Hair follicular keratinocyte (primary cell): ENCODE results near the gene MAN2C1. TPM values are rescaled to one million over a fixed set of nuclear protein-coding genes. Genes with fewer than 3 reads are reported as not detected.

ENCODE experiments used
- total RNA-seq: library from RNA; depleted of rRNA; stranded (reverse); fragments of >200 nt; gene quantifications from 2 replicates; pipeline ENCODE4 v1.2.3, GENCODE V29; 2015

The MAN2C1 gene
- total RNA-seq = 35.4 and 59.5 TPM in 2 replicates

DNA sequence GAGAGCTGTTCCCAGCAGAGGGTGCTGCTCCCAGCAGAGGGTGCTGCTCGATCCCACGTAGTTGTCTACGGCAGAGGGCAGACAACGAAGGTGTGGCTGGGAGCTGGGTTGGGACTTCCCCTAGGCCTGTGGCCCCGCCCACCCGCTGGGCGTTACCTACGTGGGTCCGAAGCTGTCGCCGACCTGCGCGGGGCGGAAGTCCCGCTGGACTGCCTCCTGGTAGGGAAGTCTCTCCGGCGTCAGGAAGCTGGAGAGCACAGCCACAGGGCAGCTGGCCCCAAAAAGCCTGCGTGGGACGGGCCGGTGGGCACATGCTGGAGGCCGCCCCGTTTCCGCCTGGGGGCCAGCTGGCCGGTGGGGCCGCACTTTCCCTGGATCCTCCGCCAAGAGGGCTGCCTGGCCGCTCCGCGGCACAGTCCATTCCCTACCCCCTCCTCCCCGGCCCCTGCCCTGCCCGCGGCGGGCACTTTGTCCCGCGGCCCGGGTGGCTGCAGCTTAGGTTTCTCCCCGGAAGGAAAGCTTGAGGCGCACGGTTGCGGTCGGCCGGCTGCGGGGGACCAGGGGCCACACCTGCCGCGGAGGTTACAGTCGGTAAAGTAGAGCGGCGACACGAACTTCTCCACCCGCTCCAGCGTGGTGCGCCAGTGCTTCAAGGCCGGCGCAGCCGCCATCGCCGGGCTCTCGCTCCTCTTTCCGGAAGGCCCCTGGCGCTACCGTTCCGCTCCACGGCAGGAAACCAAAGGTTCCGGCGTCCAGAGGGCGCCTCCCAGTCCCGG lies at the start of gene MAN2C1:
Gene MAN2C1, minus strand, starts transcription at position 695 of the 776 bp plus-strand sequence. Its CDS starts 24 bp downstream, at position 671.

DNA sequence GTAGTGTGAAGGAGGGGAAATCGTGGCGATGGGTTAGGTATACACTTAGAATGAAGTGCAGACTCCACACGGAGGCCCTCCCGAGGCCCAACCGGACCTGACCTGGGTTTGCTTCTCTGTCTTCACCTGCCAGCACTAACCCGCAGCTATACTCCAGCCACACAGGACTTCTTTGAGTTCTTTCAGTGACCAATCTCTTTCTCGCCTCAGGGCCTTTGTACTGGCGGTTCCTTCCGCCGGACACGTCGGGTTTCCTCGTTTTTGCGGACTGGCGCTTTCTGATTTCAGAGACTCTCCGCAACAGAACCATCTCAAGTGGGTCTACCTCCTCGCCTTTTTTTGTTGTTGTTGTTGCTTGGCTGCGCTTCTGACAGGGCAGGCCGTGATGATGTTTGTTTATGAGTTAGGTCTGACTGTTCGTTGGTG lies 21.6 kb downstream of the MAN2C1 start, which contains the start of gene NEIL1:
Gene NEIL1, plus strand, starts transcription at position 244 of the 426 bp plus-strand sequence. CDS start 1,867 bp downstream, outside the sequence.

DNA sequence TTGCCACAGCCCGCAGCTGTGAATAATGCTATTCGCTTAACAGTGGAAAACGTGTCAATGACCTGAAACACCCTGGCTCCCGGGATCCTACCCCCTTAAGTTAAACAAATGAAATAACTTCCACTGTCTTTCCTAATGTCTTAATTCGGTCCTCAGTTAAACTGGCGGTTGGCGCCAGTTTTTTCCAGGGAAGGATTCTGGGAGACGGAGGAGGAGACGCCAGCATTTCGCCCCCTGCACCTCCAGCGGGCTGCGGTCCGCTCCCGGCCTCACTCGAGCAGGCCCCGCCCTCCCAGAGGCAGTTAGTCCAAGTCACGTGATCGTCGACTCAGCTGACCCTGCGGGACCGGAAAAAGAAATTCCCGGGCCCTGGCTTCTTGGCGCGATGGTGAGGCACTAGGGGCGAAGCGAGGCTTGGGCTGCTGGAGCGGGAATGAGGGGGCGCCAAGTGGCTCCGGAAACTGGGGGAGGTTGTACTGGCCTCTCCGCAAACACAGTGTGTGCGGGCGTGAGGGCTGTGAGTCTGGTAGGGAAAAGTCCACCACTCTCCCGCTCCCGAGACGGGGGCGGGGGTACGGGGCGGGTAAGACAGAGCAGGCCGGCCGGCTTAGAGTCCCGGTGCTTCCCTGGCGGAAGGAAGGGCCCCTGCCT lies 32.6 kb downstream of the MAN2C1 start, which contains the start of gene COMMD4:
Gene COMMD4, plus strand, starts transcription at position 359 of the 651 bp plus-strand sequence. Its CDS starts 27 bp downstream, at position 386.

Other genes with a start within 250 kb of the MAN2C1 start
- gene C15orf39, start 166.7 kb downstream of the MAN2C1 start, total RNA-seq = 8.6 and 11.2 TPM in 2 replicates
- gene GOLGA6C, start 110.3 kb downstream of the MAN2C1 start, total RNA-seq = not detected in 2 replicates
- gene GOLGA6D, start 85.8 kb downstream of the MAN2C1 start, total RNA-seq = not detected in 2 replicates
- gene COMMD4, start 32.5 kb downstream of the MAN2C1 start, total RNA-seq = 76.2 and 115 TPM in 2 replicates
- gene NEIL1, start 21.6 kb downstream of the MAN2C1 start, total RNA-seq = 3.0 and 7.7 TPM in 2 replicates
- 17.0 and 32.2 TPM in 2 replicates for gene SIN3A, start 83.1 kb upstream of the MAN2C1 start, total RNA-seq
- gene PTPN9, start 210.7 kb upstream of the MAN2C1 start, total RNA-seq = 15.6 and 22.6 TPM in 2 replicates